Renal pelvis (tissue), 4 donors: Measurements from ENCODE around the gene GLUD1. TPM values are rescaled to one million over a fixed set of nuclear protein-coding genes. Genes with fewer than 3 reads are reported as not detected.
"Not testable (repeated sequence)": the region's sequence is repeated elsewhere in the genome, so short reads cannot be mapped to it uniquely, and the experiment has no call there.

Experiments
- DNase-seq: peaks from one replicate; pipeline ENCODE4 v3.0.0-alpha.2; 2013
- polyA plus RNA-seq, 3 donors: library from polyadenylated mRNA; unstranded; fragments of 120-200 nt; gene quantifications; one replicate each; pipeline ENCODE4 v1.2.1, GENCODE V29; 2013; ENCODE audit not compliant: insufficient read length in 3 of 3

Gene GLUD1
- polyA plus RNA-seq, 3 donors, result 160 to 225 (median 160) TPM

DNA sequence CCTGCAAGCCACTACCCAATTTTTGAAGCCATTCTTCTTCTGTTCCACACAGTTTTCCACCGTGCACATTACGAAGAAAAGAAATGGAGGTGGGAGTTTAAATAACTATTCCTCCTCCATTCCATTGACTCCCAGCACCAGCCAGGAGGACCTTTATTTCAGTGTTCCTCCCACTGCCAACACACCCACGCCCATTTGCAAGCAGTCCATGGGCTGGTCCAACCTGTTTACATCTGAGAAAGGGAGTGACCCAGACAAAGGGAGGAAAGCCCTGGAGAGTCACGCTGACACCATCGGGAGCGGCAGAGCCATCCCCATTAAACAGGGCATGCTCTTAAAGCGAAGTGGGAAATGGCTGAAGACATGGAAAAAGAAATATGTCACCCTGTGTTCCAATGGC, 86.3 kb downstream of the GLUD1 start:
- not testable (repeated sequence) for DNase-seq

DNA sequence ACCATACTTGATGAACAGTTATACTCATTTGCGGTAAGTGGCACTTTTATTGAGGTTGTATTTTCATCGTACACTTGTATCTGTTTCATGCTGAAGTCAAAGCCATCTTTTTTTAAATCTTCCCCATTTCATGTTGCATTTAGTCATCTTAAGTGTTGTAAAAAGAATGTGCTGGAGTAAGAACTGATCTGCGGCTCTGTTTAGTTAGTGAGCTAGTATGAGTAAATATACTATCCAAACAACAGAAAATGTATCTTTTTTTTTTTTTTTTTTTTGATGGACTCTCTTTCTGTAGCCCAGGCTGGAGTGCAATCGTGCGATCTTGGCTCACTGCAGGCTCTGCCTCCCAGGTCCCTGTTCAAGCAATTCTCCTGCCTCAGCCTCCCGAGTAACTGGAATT, 87.0 kb downstream of the GLUD1 start:
- DNase-seq, result not testable (repeated sequence)

DNA sequence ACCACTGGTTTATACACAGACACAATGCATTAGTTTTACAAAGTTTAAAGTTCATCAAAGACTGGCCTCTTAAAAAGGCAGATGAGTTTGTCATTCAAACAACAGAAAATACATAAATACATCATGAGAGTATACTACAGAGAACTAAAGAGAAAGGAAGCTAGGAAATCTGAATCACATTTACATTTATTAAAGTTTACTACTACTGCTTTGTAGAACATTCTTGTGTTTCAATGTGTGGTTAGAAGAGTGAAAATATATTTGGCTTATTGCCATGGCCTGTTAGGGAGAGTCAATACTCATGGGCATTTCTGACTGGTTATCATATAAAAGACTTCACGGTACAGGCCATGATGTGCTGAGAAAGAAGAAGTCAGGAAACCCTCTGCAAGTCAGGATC, 87.5 kb downstream of the GLUD1 start:
- DNase-seq, result not testable (repeated sequence)

DNA sequence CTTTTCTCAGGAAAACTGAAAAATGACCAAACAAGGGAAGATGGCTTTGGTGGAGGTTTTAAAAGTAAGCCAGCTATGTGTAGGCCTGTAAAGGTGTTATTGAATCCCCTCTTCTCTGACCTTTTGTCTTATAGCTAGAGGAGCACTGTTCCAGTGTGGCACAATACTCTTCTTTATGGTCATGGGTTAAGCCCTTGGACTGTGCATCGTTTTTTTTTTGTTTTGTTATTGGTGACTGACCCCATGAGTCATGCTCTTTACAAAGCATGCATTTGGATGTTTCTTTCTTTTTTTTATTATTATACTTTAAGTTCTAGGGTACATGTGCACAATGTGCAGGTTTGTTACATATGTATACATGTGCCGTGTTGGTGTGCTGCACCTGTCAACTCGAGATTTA, 94.2 kb downstream of the GLUD1 start:
- DNase-seq, result no peak

Other genes with a start within 250 kb of the GLUD1 start
- 10 to 100 TPM; 23.5 to 28.3 (median 27.8) TPM for gene MMRN2, start 137.2 kb downstream of the GLUD1 start, polyA plus RNA-seq
- gene SNCG, start 136.2 kb downstream of the GLUD1 start, polyA plus RNA-seq, result 10 to 100 TPM; 16.8 to 24.4 (median 17.1) TPM
- gene ADIRF, start 126.4 kb downstream of the GLUD1 start, polyA plus RNA-seq, result 10 to 100 TPM; 18.0 to 20.8 (median 19.0) TPM
- not detected for gene FAM25A, start 74.5 kb downstream of the GLUD1 start, polyA plus RNA-seq
- gene SHLD2, start 363 bp upstream of the GLUD1 start, polyA plus RNA-seq, result 10 to 100 TPM; 39.9 to 46.1 (median 40.8) TPM
- gene NUTM2A, start 130.6 kb upstream of the GLUD1 start, polyA plus RNA-seq, result 1 to 10 TPM; 4.5 to 5.3 (median 4.8) TPM